ENCODE measurements around the gene IFI44L. TPM values are rescaled to one million over a fixed set of nuclear protein-coding genes. Genes with fewer than 3 reads are reported as not detected.

IFI44L gene
- polyA plus RNA-seq, 1 donor from 2014 or later: 0.10 TPM

GRCh38 chr1:78587211-78587610 is 33.0 kb upstream of the IFI44L start:
- TF ChIP-seq POLR2AphosphoS5 (IDR thresholded peaks at IDR 0.05): no peak
- TF ChIP-seq EZH2 (IDR thresholded peaks at IDR 0.05; ENCODE audit: borderline replicate concordance, insufficient read depth, low read length, poor library complexity, severe bottlenecking): no peak
- TF ChIP-seq RAD21 (conservative IDR thresholded peaks at IDR 0.05): no peak
- no peak for TF ChIP-seq CTCF (IDR thresholded peaks at IDR 0.05; ENCODE audit: poor library complexity, severe bottlenecking)
- TF ChIP-seq EP300 (conservative IDR thresholded peaks at IDR 0.05; ENCODE audit: poor library complexity, severe bottlenecking): no peak
- no peak for TF ChIP-seq TAF1 (IDR thresholded peaks at IDR 0.05; ENCODE audit: low read depth)
- TF ChIP-seq MXI1 (conservative IDR thresholded peaks at IDR 0.05; ENCODE audit: poor library complexity, severe bottlenecking): no peak
- TF ChIP-seq SMC3 (conservative IDR thresholded peaks at IDR 0.05; ENCODE audit: poor library complexity): no peak
- TF ChIP-seq REST (IDR thresholded peaks at IDR 0.05; ENCODE audit: borderline replicate concordance): no peak
- Histone ChIP-seq H3K9me2 (ENCODE audit: insufficient read depth, low read length) (no peaks in the 10 kb centered on the region), H3F3A (ENCODE audit: insufficient read depth, low read length, poor library complexity, severe bottlenecking) (no peaks in the 10 kb centered on the region), H3K36me3 (ENCODE audit: insufficient read depth, low read length) (no peaks in the 10 kb centered on the region), H3K79me2 (replicated peaks; ENCODE audit: insufficient read depth, low read length) (no peaks in the 10 kb centered on the region), H4K20me1 (ENCODE audit: insufficient read depth) (no peaks in the 10 kb centered on the region), H3K4me2 (ENCODE audit: low read length) (no peak overlapping the region), H3K9ac (ENCODE audit: low read length) (no peak overlapping the region), H3K27ac (ENCODE audit: low read length) (no peak overlapping the region), H3K4me3 (ENCODE audit: low read length) (no peak overlapping the region), H2AFZ (ENCODE audit: low read depth, low read length) (no peak overlapping the region), H3K9me3 (ENCODE audit: low read length) (no peaks in the 10 kb centered on the region), H3K27me3 (ENCODE audit: insufficient read depth, low read depth, low read length) (no peaks in the 10 kb centered on the region)

- Histone ChIP-seq H3K9me3 (ENCODE audit: low read length) (no peaks in the 10 kb centered on the region), H3K27me3 (ENCODE audit: insufficient read depth, low read depth, low read length) (no peaks in the 10 kb centered on the region), H3K9me2 (ENCODE audit: insufficient read depth, low read length) (no peaks in the 10 kb centered on the region), H3K27ac (ENCODE audit: low read length) (no peak overlapping the region), H3K79me2 (replicated peaks; ENCODE audit: insufficient read depth, low read length) (no peaks in the 10 kb centered on the region), H3F3A (ENCODE audit: insufficient read depth, low read length, poor library complexity, severe bottlenecking) (no peaks in the 10 kb centered on the region), H3K36me3 (ENCODE audit: insufficient read depth, low read length) (no peaks in the 10 kb centered on the region), H2AFZ (ENCODE audit: low read depth, low read length) (no peak overlapping the region), H3K4me3 (ENCODE audit: low read length) (no peak overlapping the region), H4K20me1 (ENCODE audit: insufficient read depth) (no peaks in the 10 kb centered on the region), H3K9ac (ENCODE audit: low read length) (no peak overlapping the region), H3K4me2 (ENCODE audit: low read length) (no peak overlapping the region)
- TF ChIP-seq MXI1 (conservative IDR thresholded peaks at IDR 0.05; ENCODE audit: poor library complexity, severe bottlenecking): no peak
- no peak for TF ChIP-seq EP300 (conservative IDR thresholded peaks at IDR 0.05; ENCODE audit: poor library complexity, severe bottlenecking)
- TF ChIP-seq RAD21 (conservative IDR thresholded peaks at IDR 0.05): no peak
- no peak for TF ChIP-seq EZH2 (IDR thresholded peaks at IDR 0.05; ENCODE audit: borderline replicate concordance, insufficient read depth, low read length, poor library complexity, severe bottlenecking)
- TF ChIP-seq SMC3 (conservative IDR thresholded peaks at IDR 0.05; ENCODE audit: poor library complexity): no peak
- TF ChIP-seq POLR2AphosphoS5 (IDR thresholded peaks at IDR 0.05): no peak
These were observed 28.3 kb upstream of the IFI44L start for GRCh38 chr1:78591971-78592370.
